ENCODE data around the gene RAPGEF1.

Gene RAPGEF1

GRCh38 chr9:131613921-131614320 is 126.0 kb downstream of the RAPGEF1 start:
- Histone ChIP-seq H3K27me3 (ENCODE audit: insufficient read depth, poor library complexity, severe bottlenecking) (no peaks in the 10 kb centered on the region), H3K27ac (replicated peaks) (no peak overlapping the region), H3K4me3 (replicated peaks; ENCODE audit: insufficient read depth, low read length) (no peak overlapping the region)
- TF ChIP-seq GABPA (IDR thresholded peaks at IDR 0.05; ENCODE audit: low read depth) (no peak), POLR2AphosphoS5 (IDR thresholded peaks at IDR 0.05; ENCODE audit: low read depth) (no peak), REST (IDR thresholded peaks at IDR 0.05; ENCODE audit: insufficient replicate concordance, low read depth) (no peak), SPI1 (IDR thresholded peaks at IDR 0.05; ENCODE audit: borderline replicate concordance, low read depth) (no peak)
- TF ChIP-seq, protein P1, sequence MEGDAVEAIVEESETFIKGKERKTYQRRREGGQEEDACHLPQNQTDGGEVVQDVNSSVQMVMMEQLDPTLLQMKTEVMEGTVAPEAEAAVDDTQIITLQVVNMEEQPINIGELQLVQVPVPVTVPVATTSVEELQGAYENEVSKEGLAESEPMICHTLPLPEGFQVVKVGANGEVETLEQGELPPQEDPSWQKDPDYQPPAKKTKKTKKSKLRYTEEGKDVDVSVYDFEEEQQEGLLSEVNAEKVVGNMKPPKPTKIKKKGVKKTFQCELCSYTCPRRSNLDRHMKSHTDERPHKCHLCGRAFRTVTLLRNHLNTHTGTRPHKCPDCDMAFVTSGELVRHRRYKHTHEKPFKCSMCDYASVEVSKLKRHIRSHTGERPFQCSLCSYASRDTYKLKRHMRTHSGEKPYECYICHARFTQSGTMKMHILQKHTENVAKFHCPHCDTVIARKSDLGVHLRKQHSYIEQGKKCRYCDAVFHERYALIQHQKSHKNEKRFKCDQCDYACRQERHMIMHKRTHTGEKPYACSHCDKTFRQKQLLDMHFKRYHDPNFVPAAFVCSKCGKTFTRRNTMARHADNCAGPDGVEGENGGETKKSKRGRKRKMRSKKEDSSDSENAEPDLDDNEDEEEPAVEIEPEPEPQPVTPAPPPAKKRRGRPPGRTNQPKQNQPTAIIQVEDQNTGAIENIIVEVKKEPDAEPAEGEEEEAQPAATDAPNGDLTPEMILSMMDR (IDR thresholded peaks at IDR 0.05; ENCODE audit: insufficient read depth, low read length) = no peak
- no peak for DNase-seq (ENCODE audit: low read depth in 1 of 2, low spot score in 1 of 2)

- Histone ChIP-seq H3K4me3 (replicated peaks; ENCODE audit: insufficient read depth, low read length) (no peak overlapping the region), H3K27me3 (ENCODE audit: insufficient read depth, poor library complexity, severe bottlenecking) (no peaks in the 10 kb centered on the region)
Measured at GRCh38 chr9:131612851-131613250, 127.0 kb downstream of the RAPGEF1 start.

DNA sequence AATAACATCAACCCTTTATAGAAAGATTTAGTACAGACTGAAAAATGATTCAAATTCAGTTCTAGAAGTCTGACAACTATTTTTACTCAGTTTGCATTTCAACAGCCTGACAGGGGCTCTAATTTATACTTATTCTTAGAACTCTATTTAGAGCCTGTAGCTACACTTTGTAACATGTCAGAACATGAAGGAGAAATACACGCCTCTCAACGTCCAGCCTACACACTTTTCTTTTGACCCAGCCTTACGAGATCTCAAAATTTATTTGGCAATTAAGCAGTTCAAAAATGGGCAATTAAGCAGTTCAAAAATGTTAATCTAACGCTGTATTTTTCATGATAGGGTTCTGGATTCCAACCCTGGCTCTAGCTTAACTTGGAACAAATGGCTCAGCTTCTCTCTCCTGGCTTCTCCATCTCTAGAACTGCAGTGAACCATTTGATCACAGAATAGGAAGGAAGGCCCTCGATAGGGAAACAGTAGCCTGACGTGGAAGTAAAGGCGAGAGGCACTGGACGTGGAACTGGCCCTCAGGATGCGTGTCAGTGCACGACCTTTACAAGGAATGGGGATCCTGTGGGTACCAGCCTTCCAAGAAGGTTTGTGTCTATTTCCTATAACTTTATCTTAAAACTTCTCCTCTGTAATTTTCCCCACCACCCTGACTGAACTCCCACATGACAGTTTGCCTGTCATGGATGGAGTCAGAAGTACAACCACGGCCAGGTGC is 128.1 kb downstream of the RAPGEF1 start:
- TF ChIP-seq REST (IDR thresholded peaks at IDR 0.05; ENCODE audit: insufficient replicate concordance, low read depth) = no peak
- TF ChIP-seq SPI1 (IDR thresholded peaks at IDR 0.05; ENCODE audit: borderline replicate concordance, low read depth) = no peak
- TF ChIP-seq, protein P1 (IDR thresholded peaks at IDR 0.05; ENCODE audit: insufficient read depth, low read length) = no peak
- no peak for TF ChIP-seq GABPA (IDR thresholded peaks at IDR 0.05; ENCODE audit: low read depth)
- TF ChIP-seq POLR2AphosphoS5 (IDR thresholded peaks at IDR 0.05; ENCODE audit: low read depth) = no peak
- Histone ChIP-seq H3K27me3 (ENCODE audit: insufficient read depth, poor library complexity, severe bottlenecking) (no peaks in the 10 kb centered on the region), H3K4me3 (replicated peaks; ENCODE audit: insufficient read depth, low read length) (no peak overlapping the region), H3K27ac (replicated peaks) (no peak overlapping the region)
- DNase-seq (ENCODE audit: low read depth in 1 of 2, low spot score in 1 of 2) = no peak

More at GRCh38 chr9:131612851-131613250, 127.0 kb downstream of the RAPGEF1 start:
- H3K27ac ChIP-seq (replicated peaks) = no peak overlapping the region
- no peak for DNase-seq (ENCODE audit: low read depth in 1 of 2, low spot score in 1 of 2)
- TF ChIP-seq POLR2AphosphoS5 (IDR thresholded peaks at IDR 0.05; ENCODE audit: low read depth) = no peak
- no peak for TF ChIP-seq REST (IDR thresholded peaks at IDR 0.05; ENCODE audit: insufficient replicate concordance, low read depth)
- TF ChIP-seq SPI1 (IDR thresholded peaks at IDR 0.05; ENCODE audit: borderline replicate concordance, low read depth) = no peak
